ENCODE results near the gene RNF26. TPM values are rescaled to one million over a fixed set of nuclear protein-coding genes. Genes with fewer than 3 reads are reported as not detected.

Gene RNF26
- total and polyA plus RNA-seq, 2 of the 4 experiments (the other 2 are of a cell fraction): 3.4 to 36.7 TPM

DNA sequence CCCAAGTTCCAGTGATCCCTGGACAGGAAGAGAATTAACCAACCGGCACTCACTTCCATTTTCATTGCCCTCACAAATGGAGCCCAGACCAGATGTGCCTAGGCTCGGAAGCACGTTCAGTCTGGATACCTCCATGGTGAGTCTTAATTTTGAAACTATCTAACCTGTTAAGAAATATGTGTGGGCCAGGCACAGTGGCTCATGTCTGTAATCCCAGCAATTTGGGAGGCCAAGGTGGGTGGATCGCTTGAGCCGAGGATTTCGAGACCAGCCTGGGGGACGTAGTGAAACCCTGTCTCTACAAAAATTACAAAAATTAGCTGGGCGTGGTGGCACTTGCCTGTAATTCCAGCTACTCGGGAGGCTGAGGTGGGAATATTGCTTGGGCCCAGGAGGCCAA is 48.9 kb upstream of the RNF26 start:
- Histone ChIP-seq H4K8ac (ENCODE audit: low read depth in 2 of 2, low read length in 2 of 2) (no peak overlapping the region), H2AK5ac (ENCODE audit: low read depth, low read length) (no peak overlapping the region), H3K14ac (replicated peaks; ENCODE audit: low read depth, low read length) (no peak overlapping the region), H2AFZ (replicated peaks; ENCODE audit: low read length, poor library complexity) (no peak overlapping the region), H4K20me1 (ENCODE audit: insufficient read depth, low read length) (no peaks in the 10 kb centered on the region; the same call in 1 of the 2 replicates), H3K18ac (ENCODE audit: low read depth, low read length) (no peak overlapping the region), H2BK120ac (ENCODE audit: low read depth, low read length) (no peak overlapping the region), H3K79me1 (ENCODE audit: low read depth in 1 of 2, low read length in 2 of 2) (peaks cover 18 to 30% of the 10 kb centered on the region in 2 experiments; a peak in 3 of 4 replicates), H3K23ac (ENCODE audit: low read depth, low read length) (no peak overlapping the region), H4K91ac (ENCODE audit: insufficient read depth, low read depth, low read length) (no peak overlapping the region), H2BK5ac (ENCODE audit: low read depth, low read length, poor library complexity, severe bottlenecking) (no peak overlapping the region), H4K5ac (ENCODE audit: low read depth, low read length) (no peak overlapping the region), H3K4me2 (ENCODE audit: low read depth, low read length) (no peak overlapping the region), H3K4me3 (ENCODE audit: insufficient read depth, low read depth, low read length) (no peak overlapping the region), H3K27ac (ENCODE audit: insufficient read depth, low read length) (no peak overlapping the region), H3K36me3 (ENCODE audit: control insufficient read depth, insufficient read depth, low read length) (peaks cover 38% of the 10 kb centered on the region), H2AK9ac (replicated peaks; ENCODE audit: low read depth, low read length, poor library complexity) (no peak overlapping the region), H2BK20ac (ENCODE audit: low read depth, low read length) (no peak overlapping the region), H3K9me1 (ENCODE audit: insufficient read depth, low read length) (no peaks in the 10 kb centered on the region), H3K9ac (ENCODE audit: low read depth, low read length) (no peak overlapping the region), H3K4ac (ENCODE audit: low read depth, low read length) (no peak overlapping the region), H3K4me1 (ENCODE audit: control insufficient read depth, insufficient read depth, low read length) (no peaks in the 10 kb centered on the region), H2BK15ac (ENCODE audit: low read depth, low read length) (no peak overlapping the region), H3K9me3 (ENCODE audit: control insufficient read depth, insufficient read depth, low read length) (no peaks in the 10 kb centered on the region), H3K56ac (ENCODE audit: extremely low read depth, insufficient read depth, low read length) (no peak overlapping the region), H3K27me3 (ENCODE audit: control insufficient read depth, insufficient read depth, low read length) (no peaks in the 10 kb centered on the region)
- TF ChIP-seq FOS (IDR thresholded peaks at IDR 0.05; ENCODE audit: low read depth, low read length) (no peak), MXI1 (IDR thresholded peaks at IDR 0.05; ENCODE audit: borderline replicate concordance, low read depth, low read length) (no peak), CEBPB (IDR thresholded peaks at IDR 0.05; ENCODE audit: low read depth, low read length) (no peak), BHLHE40 (IDR thresholded peaks at IDR 0.05; ENCODE audit: low read depth, low read length) (no peak), RFX5 (IDR thresholded peaks at IDR 0.05; ENCODE audit: low read depth, low read length) (no peak)
- CTCF ChIA-PET: interaction anchor here (1.6 kb wide), 1 partner anchor 10 kb away, joined by 5 read pairs; no protein-coding TSS in a partner anchor
- in situ Hi-C loops (cut with MboI; ENCODE audit: low sequenced_read_pairs): no loop called here
- no peak for DNase-seq
- BruUV-seq (replicated peaks): no TSS peak
- WGBS, 2 experiments (ENCODE audit: extremely low coverage in 2 of 2, insufficient read length in 1 of 2): 100% methylated on average over 1 of the region's 9 CpGs; no CpG with 5 or more reads in 1 of the 2 experiments
- dilution Hi-C loops (cut with HindIII; ENCODE audit: low sequenced_read_pairs, unreplicated experiment): no loop called here
- POLR2A ChIA-PET (ENCODE audit: unreplicated experiment): no interaction called here
- ATAC-seq (ENCODE audit: low read depth): no peak
- intact Hi-C loops (cut with micrococcal nuclease): no loop called here

Measured in IMR-90 (cell line).